Stimulated activated CD4-positive, alpha-beta T cell treated with anti-CD3 and anti-CD28 coated beads, Interleukin-2, amount 100 ng/mL, for 48 hours (primary cell): Measurements from ENCODE around the gene CERKL.

Source experiments
- DNase-seq, 2 donors: peaks; one replicate each; pipeline ENCODE4 v3.0.0-alpha.2; 2020

CERKL gene

GRCh38 chr2:181623159-181623558 is 33.7 kb downstream of the CERKL start:
- no peak for DNase-seq

GRCh38 chr2:181621779-181622490 is 35.0 kb downstream of the CERKL start:
- no peak for DNase-seq

- no peak for DNase-seq
Measured at GRCh38 chr2:181619516-181619915, 37.4 kb downstream of the CERKL start.

DNA sequence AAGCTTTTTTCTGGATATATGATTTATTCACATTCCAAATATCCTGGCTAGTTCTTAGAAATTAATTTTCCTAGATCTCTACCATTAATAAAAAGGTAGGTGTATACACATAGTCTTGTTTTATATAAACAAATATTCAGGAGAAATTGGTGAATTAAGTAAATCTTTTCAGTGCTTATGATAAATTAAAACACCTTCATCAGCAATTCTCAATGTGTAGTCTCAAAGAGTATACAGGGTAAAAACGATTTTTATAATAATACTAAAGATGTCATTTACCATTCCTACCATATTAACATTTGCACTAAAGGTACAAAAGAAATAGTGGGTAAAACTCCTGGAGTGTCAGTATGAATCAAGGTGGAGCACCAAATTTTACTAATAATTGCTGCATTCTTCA is 40.2 kb downstream of the CERKL start:
- no peak for DNase-seq

DNA sequence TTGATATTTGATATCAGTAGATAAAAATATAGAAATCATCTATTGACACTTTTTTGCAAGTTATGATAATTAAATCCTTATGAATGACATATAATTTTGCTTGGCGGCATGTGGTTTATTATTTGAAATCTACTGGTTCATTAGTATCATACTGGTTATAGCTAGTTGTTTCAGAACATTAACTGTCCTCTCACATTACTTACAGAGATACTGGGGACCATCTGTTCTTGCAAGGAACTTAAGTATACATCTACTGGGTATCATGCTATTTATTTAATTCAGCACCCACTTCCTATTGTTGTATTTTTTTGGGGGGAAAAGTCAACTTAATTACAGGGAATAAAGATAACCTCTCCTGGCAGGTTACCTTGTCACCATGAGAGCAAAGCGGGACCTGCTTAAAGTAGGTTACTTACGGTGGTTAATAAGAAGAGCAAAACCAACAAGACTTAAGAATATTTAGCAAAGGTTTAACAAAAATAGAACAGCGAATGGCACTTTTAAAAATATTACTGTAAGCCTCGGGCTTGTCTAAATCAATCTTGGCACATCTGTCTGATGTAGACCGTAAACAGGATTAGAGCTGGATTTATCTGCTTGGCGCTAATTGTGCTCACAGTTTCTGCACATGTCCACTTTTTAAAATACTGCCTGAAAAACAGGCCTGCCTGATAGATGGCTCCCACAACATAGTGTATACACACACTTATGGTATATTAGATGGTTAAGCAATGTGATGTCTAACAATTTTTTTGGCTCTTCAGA is 41.8 kb downstream of the CERKL start:
- DNase-seq, result no peak

DNA sequence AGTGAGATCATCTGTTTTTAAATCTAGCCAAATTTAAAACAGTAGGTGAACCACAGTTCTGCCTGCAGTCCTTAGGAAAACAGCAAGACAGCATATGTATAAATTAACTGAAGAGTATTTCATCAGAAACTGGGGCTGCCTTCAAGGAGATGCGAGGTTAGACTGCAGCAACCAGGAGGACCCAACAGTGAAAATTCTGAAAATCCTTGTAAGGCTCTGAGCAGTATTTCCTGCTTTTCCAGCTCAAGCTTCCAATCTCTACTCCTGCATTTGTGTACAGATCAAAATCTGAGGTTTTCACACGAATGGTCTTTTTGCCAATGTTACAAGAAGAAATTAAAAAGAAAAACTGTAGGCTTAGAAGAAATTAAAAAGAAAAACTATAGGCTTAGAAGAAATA is 43.7 kb downstream of the CERKL start:
- DNase-seq, result no peak

GRCh38 chr2:181607629-181608590 is 49.0 kb downstream of the CERKL start:
- DNase-seq, result no peak

DNA sequence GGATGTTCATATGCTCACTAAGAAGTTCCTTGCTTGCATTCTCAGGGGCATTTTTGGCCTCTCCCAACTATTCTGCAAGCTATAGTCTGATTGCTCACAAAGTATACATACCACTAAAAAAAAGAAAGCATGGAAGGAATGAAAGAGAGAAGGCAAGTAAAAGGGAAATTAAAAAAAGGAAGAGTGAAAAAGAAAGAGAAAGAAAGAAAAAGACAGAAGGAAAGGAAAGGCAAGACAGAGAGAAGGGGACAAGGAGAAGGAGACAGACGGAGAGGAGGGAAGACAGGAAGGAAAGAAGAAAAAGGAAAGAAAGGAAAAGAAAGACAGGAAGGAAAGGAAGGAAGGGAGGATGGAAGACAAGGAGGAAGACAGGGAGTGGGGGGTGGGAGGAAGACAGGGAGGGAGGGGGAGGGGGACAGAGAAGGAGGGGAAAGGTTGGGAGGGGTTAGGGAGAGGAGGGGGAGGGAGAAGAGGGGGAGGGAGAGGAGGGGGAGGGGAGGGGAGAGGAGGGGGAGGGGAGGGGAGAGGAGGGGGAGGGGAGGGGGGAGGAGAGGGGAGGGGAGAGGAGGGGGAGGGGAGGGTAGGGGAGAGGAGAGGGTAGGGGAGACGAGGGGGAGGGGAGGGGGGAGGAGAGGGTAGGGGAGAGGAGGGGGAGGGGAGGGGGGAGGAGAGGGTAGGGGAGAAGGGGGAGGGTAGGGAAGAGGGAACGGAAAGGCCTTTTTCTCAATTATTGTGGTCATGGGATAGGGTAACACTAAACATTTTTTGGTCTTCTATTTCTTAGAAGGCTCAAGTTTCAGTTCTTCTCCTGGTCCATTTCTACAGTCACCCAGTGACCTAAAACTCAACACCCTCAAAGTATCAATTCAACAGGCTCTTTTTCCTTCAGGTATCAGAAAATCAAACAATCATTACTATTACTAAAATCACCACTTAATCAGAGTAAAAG is 50.7 kb downstream of the CERKL start:
- no peak for DNase-seq

GRCh38 chr2:181602017-181602416 is 54.9 kb downstream of the CERKL start:
- no peak for DNase-seq

GRCh38 chr2:181596556-181596955 is 60.3 kb downstream of the CERKL start:
- no peak for DNase-seq

- no peak for DNase-seq
Measured at GRCh38 chr2:181594322-181594721, 62.6 kb downstream of the CERKL start.

- no peak for DNase-seq
Measured at GRCh38 chr2:181589779-181590178, 67.1 kb downstream of the CERKL start.

GRCh38 chr2:181588546-181588945 is 68.4 kb downstream of the CERKL start:
- no peak for DNase-seq

DNA sequence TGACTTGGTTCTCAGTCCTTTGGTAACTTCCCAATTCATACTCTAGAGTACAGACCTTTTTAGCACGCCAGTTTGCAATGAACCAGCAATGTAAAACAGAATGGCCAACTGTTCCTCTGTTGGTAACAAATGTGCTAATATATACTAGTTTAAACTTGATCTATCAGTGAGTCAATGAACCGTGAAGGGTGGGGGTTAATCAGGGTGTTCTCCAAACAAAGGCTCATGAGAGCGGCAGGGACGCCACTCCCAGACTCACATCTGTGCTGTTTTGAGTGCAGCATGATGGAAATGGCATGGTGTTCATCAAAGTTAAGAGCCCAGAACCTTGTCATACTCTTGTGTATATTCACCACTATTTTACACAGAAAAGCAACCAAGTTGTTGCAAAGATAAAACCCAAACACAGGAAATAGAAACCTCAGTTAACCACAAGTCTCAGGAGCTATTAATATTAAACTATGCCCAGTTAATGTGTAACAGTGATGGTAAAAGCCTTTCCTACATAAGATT is 70.3 kb downstream of the CERKL start:
- no peak for DNase-seq

- DNase-seq, result no peak
Measured at GRCh38 chr2:181585732-181586131, 71.2 kb downstream of the CERKL start.

GRCh38 chr2:181581534-181581933 is 75.4 kb downstream of the CERKL start:
- no peak for DNase-seq

DNA sequence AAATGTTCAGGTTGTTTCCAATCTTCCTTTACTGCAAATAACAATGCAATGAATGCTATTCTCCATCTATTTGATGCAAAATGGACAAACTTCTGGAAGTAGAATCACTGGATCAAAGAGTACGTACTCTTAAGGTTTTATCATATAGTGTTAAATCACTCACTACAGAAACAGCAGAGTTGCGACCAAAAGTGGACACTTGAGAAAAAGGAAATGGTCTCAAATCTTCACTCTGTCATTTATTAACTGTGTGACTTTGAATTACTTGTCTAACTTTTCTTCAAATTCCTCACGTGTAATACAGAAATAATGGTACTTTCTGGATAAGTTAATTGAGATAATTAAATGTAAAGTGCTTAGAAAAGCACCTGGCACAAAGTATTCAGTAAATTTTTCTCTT is 78.1 kb downstream of the CERKL start:
- DNase-seq, result no peak

DNA sequence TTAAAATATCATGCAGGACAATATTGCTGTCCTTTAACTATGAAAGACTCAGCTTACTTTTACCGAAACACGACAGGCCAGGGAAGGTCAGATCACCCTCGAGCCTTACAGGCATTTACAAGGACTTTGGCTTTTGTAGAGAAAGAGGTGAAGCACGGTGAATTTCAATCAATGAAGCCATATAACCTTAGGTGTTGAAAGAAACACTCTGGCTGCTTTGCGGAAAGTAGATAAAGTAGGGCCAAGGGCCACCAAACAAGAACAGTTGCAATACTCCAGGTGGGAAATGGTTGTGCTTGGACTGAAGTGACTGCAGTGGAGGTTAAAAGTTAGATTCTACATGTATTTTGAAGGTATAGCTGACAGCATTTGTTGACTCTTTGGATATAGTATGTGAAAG is 80.5 kb downstream of the CERKL start:
- no peak for DNase-seq

DNA sequence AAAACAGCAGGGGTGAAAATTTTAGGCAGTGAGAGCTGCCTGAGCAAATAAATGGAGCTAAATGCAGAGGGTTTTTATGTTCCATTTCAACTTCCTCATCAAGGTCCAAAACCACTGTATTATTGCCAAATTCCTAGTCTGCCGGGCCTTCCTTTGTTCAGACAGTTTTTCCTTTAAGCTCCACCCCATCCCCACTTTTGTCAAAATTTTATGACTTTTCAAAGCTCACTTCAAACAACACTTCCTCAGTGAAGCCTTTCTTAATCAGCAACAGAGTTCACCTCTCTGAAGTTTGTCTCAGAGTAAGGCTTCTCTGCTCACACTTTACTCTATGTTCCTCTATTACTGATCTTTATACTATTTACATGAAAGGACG is 81.3 kb downstream of the CERKL start:
- DNase-seq, result no peak

DNA sequence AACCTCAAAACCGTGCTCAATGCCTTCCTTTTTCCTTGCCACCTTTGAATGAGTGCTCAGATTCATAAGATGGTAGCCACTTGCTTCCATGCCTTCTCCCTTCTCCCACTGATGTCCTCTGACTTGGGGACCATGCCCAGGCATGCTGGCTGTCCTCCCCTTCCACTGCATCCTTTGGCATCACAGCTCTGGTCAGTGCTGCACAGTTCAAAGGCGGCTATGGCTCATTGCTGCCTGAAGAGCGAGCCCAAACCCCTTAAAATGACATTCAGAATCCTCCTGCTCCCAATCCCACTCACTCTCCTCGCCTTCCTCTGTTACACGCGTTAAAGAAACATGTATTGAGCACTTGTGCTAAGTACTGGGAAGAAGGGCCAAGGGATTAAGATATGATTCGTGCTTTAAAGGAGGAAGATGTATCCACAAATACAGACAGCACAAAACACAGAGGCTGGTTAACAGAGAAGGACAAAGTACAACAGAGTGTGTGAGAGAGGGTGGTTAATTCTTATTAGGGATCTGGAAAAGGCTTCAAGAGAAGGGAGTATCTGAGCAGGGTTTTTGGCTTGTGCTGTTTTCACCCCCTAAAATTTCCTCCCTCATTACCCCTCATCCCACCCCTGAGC is 81.8 kb downstream of the CERKL start:
- no peak for DNase-seq

- no peak for DNase-seq
Measured at GRCh38 chr2:181574321-181574720, 82.6 kb downstream of the CERKL start.
